ENCODE results near the gene NTHL1.

The NTHL1 gene

GRCh38 chr16:2008009-2008526 is 39.6 kb downstream of the NTHL1 start:
- no peak for DNase-seq (ENCODE audit: low read depth in 2 of 2)

DNA sequence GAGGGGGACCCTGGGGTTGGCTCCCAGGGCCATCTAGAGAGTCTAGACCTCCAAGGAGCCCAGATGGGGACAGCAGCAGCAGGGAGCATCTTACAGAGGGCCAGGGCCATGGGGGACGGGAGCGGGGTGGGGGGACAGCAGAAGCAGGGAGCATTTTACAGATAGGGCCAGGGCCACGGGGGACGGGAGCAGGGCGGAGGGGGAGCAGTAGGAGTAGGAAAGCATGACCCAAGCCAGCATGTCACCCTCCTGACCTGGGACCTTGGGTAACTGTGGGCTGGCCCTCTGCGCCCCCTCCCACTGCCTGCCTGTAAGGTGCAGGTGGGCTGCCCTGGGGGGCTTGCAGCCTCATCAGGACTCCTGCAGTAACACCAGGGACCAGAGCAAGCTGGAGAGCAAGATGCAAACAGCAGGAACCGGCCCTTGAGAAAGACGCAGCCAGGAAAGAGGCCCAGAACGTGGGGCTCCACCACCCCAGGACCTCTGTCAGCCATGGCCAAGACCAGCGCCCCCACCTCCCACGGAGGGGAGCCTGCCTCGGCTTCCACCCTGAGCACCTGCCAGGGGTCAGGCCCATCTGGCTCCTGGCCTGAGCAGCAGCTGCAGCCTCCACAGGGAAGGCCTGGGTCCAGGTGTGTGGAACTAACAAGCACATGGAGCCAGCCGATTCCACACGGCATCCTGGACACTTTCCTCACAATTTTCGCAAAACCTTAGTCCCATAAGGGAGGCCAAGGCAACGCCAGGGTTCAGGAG is 40.4 kb downstream of the NTHL1 start:
- DNase-seq (ENCODE audit: low read depth in 2 of 2), result no peak

DNA sequence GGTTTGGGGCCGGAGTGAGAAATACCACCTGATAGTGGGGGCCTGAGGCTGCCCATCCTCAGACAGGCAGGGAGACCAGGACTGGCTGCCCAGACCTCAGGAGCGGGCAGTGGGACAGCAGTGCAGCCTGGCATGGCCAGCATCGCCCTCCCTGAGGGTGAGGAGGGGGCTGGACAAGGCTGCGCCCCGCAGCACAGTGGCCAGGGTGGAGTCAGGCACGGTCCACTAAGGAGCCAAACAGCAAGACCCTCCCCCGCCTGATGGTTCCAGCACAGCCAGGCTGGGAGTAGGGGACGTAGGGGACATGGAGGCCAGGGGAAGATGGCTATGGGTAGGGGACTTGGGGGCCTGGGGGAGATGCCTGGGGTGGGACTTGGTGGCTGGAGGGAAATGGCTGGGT is 41.3 kb downstream of the NTHL1 start:
- no peak for DNase-seq (ENCODE audit: low read depth in 2 of 2)

DNA sequence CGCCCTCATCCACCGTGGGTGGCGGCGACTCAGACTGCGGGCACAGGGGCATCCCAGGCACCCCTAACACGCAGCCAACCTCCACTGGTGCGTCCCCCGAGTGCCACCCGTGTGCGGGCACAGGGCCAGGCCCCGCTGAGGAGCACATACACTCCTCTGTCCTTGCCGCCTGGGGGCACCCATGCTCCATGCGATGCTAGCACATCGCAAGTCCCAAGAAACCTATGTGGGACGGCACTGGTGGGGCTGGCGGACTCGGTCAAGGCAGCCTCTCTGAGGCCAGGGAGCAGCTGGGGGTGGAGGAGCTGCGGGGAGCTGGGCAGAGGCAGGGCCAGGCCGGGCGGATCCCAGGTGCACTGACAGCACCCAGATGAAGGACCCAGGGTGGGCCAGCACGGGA is 42.0 kb downstream of the NTHL1 start:
- no peak for DNase-seq (ENCODE audit: low read depth in 2 of 2)

DNA sequence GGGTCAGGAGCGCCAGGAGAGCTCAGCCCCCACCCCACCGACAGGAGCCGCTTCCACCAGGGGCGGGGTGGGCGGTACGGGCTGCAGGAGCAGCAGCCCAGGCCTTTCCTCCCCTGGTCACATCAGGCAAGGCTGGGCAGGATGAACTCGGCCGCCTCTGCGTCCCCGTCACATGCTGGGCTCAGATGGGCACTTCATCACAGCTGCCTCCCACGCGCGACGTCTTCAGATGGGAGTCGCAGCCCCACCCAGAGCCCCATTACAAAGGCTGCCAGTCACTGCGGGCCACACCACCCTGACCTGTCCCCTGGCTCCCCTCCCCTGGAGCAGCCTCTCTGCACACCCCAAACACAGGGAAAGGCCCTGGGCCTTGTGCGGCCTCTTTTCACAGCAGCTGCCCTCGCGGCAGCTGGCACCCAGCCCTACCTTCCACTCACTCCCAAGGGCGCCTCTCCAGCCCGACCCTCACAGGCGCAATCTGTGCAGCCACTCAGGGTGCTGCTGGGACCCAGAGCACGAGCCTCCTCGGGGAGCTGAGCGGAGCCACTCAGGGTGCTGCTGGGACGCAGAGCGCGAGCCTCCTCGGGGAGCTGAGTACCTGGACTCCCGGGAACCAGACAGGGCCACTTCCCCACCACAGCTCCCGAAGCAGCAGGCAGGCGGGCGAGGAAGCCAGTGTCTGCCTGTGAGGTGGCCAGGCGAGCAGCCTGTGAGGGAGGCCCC is 42.7 kb downstream of the NTHL1 start:
- no peak for DNase-seq (ENCODE audit: low read depth in 2 of 2)

- DNase-seq (ENCODE audit: low read depth in 2 of 2), result peak; percentile 88 to 94
Measured at GRCh38 chr16:2003827-2004641, 43.6 kb downstream of the NTHL1 start.

DNA sequence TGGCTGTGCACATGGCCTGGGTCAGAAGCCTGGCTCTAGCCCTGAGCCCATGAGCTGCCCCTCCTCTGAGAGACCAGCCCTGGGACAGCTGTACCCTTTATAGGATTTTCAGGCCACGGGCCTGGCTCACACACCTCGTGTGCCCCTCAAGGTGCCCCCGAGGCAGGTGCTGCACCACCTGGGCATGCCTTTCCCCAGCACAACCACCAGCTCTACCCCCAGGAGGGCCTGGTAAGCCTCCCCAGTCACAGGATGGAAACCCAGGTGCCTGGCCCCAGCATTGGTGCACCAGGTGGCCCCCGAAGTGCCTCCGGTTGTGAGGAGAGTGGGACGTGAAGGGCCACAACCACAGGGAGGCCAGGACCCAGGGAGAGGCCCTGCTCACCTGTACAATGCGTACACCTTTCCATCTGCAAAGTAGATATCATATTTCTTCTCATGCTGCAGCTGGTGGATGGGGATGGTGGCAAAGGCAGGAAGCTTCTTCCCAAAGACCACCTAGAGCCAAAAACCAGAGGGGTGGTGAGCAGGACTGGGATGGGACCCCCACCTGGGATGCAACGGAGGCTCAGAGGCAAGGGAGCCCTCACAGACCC is 44.3 kb downstream of the NTHL1 start:
- no peak for DNase-seq (ENCODE audit: low read depth in 2 of 2)

DNA sequence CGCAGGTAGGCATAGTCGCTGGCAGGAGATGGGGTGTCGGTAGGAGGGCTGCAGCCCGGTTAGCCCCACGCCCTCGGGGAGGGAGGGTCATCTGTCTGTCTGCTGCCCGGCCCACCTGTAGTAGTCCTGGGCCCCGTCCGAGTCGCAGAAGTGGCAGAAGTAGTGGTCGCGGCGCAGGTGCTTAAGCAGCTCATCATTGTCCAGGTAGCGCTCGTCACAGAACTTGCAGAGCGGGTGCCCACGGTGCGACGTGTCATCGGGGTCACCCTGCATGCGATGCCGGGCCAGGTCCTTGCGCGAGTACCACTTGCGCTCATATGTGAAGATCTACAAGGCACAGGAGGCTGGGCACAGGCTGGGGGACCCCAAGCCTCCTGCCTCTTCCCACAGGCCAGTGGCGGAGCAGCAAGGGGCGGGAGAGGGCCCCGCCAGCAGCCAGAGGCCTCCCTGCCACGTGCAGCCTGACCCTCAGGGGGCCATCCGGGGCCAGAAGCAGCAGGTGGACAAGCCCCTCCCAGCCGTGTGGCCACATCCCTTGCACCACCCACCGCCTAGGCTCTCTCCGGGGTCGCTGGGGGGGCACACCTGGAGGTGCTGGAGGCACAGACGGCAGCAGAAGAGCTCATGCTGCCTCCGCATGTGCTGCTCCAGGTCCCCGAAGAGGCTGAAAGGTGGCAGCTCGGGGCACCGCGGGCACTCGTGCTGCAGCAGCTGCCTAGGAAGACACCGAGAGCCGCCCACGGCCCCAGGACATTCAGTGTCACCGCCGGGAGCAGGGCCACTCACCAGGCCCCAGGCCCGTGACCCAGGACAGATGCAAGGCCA is 45.0 kb downstream of the NTHL1 start:
- DNase-seq (ENCODE audit: low read depth in 2 of 2), result no peak

- no peak for DNase-seq (ENCODE audit: low read depth in 2 of 2)
Measured at GRCh38 chr16:2001456-2002355, 45.9 kb downstream of the NTHL1 start.

- no peak for DNase-seq (ENCODE audit: low read depth in 2 of 2)
Measured at GRCh38 chr16:2001035-2001434, 46.6 kb downstream of the NTHL1 start.

DNA sequence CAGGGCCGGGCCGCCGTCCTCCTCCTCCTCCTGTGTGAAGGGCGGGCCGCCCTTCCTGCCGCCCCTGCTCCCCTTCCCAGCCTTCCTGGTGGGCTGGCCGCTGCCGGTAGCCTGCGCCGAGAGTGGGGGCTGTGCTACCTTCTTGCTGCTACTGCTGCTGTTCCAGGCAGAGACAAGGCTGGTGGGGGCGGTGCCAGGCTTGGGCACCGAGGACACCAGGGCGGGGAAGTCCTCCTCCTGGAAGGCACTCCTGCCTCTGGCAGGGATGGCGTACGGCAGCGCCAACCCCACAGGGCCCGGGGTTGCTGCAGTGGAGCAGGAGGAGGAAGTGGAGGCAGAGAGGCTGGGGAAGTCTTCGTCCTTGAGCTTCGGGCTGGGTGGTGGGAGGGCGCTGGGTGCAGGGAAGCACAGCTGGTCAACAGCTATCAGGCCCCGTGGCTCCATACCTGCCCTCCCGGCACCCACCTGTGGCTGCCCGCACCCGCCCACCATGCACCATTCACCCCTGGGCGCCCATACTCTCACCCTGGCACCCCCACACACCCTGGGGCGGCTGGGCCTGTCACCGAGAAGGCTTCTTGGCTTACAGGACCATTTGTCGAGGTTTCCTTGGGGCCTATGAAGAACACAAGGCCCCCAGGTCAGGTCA is 47.6 kb downstream of the NTHL1 start:
- no peak for DNase-seq (ENCODE audit: low read depth in 2 of 2)

DNA sequence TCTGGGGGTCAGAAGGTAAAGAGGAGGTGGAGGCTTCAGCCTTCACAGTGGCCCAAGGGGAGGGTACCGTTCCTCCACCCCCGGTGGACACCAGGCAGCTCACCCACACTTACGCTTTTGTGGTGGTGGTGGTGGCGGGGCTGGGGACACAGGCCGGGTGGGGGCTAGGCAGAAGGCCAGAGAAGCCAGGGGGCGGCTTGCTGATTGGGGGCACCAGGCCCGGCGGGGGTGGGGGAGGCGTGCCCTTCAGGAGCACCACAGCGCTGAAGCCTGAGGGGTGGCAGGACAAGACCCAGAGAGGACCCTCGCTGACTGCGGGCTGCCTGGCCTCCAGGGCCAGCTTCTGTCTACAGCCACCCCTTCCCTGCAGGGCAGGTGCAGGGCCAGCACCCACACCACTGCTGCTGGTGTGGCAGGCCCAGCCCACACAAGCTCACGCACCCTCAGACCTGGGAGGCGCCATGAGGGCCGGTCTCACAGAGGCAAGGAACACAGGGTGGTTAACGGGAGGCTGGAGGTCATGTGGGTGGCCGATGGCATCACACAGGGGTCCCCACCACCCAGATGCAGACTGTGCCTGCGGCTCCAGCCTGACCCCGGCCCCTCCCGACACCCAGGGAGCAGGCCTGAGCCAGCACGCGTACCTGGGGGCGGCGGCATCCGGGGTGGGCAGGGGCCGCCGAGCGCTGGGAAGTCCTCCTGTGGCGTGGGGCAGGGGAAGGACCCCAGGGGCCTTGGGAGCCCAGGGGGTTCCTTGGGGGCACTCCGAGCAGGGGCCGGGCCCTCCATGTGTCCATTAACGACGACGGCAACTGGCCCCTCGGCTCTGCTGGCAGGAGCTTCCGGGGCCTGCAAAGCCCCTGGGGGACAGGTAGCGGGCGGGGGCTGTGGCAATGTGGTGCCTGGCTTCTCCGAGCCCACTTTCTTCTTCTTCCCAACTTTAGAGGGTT is 48.5 kb downstream of the NTHL1 start:
- no peak for DNase-seq (ENCODE audit: low read depth in 2 of 2)

- DNase-seq (ENCODE audit: low read depth in 2 of 2), result no peak
Measured at GRCh38 chr16:1998360-1998835, 49.2 kb downstream of the NTHL1 start.

DNA sequence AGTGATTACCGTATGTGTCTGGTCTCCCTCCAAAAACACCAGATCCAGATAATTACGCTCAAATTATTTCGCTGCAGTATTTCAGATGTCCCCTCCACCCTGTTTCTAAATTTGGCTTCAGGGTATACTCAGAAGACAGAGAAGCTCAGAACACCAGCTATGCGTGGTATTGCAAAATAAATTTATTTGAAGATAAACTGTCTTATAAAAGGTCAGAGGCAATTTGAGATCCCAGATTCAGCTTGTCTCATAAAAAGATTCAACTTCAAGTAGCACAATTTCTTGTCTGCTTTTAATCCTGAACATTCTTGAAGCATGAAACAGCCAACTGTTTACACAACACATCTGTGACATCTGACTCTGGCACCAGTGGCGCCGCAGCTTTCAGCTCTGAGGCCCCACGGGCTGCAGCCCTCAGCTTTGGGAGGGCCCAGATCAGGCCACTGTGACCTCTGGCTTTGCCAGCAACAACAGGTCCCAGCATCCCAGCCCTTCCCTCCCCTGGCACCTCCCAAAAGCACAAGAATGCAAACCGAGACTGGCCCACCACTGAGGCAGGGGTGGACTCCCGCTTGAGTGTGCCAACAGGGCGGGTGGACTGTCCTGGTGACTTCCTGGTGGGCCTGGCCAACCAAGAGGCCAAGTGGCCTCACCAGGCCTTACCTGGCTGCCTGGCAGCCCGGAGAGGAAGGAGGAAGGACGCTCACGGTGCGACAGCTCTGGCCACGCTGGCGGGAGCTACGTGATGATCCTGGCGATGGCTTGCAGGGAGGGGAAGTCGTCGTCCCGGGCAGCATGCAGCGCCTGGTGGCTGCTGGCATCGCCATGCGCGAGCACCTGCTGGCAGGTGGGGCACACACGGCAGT is 49.9 kb downstream of the NTHL1 start:
- no peak for DNase-seq (ENCODE audit: low read depth in 2 of 2)

- DNase-seq (ENCODE audit: low read depth in 2 of 2), result no peak
Measured at GRCh38 chr16:1993731-1994131, 53.9 kb downstream of the NTHL1 start.

- no peak for DNase-seq (ENCODE audit: low read depth in 2 of 2)
Measured at GRCh38 chr16:1992704-1993317, 54.8 kb downstream of the NTHL1 start.

All from stimulated activated CD8-positive, alpha-beta memory T cell treated with anti-CD3 and anti-CD28 coated beads, Interleukin-2, amount 100 ng/mL, for 48 hours (primary cell).